SK-N-SH treated with all-trans-retinoic acid at 6 μM for 48 hours (cell line): ENCODE results near the gene TCP10L.

Experiments
- ARNTL ChIP-seq: fragments of 450-650 bp; formaldehyde crosslinking; IDR thresholded peaks from 2 replicates; pipeline ENCODE4 v1.5.0; 2020; ENCODE audit warnings: low read depth, mild to moderate bottlenecking, moderate library complexity, borderline replicate concordance
- CREB5 ChIP-seq: fragments of 250-450 bp; sonication (Bioruptor Pico); IDR thresholded peaks from 2 replicates; pipeline ENCODE4 v1.5.1; 2020; ENCODE audit warnings: low read depth, mild to moderate bottlenecking, moderate library complexity
- ESRRG ChIP-seq: fragments of 250-450 bp; sonication (Bioruptor Pico); IDR thresholded peaks from 2 replicates; pipeline ENCODE4 v1.6.1; 2021; ENCODE audit warnings: mild to moderate bottlenecking
- GLIS3 ChIP-seq: fragments of 250-450 bp; sonication (Bioruptor Pico); IDR thresholded peaks from 2 replicates; pipeline ENCODE4 v1.5.0; 2020; ENCODE audit warnings: mild to moderate bottlenecking, moderate library complexity
- PATZ1 ChIP-seq: fragments of 250-450 bp; sonication (Bioruptor Pico); IDR thresholded peaks from 2 replicates; pipeline ENCODE4 v1.8.0; 2020; ENCODE audit warnings: mild to moderate bottlenecking, moderate library complexity, borderline replicate concordance
- POU6F1 ChIP-seq: fragments of 250-450 bp; sonication (Bioruptor Pico); IDR thresholded peaks from 2 replicates; pipeline ENCODE4 v1.8.0; 2021; ENCODE audit warnings: low read depth, mild to moderate bottlenecking, moderate library complexity, borderline replicate concordance
- ZC3H10 ChIP-seq: fragments of 250-450 bp; sonication (Bioruptor Pico); IDR thresholded peaks from 2 replicates; pipeline ENCODE4 v1.5.1; 2021; ENCODE audit warnings: mild to moderate bottlenecking, moderate library complexity
- ZFP3 ChIP-seq: fragments of 250-450 bp; sonication (Bioruptor Pico); IDR thresholded peaks from 2 replicates; pipeline ENCODE4 v1.5.0; 2020; ENCODE audit warnings: mild to moderate bottlenecking, moderate library complexity
- ZFP30 ChIP-seq: fragments of 450-650 bp; formaldehyde crosslinking; IDR thresholded peaks from 2 replicates; pipeline ENCODE4 v1.5.0; 2022; ENCODE audit warnings: mild to moderate bottlenecking, moderate library complexity
- ZNF70 ChIP-seq: fragments of 450-650 bp; formaldehyde crosslinking; IDR thresholded peaks from 2 replicates; pipeline ENCODE4 v1.5.0; 2020; ENCODE audit warnings: mild to moderate bottlenecking, moderate library complexity

- TF ChIP-seq ZFP30, result no peak
- TF ChIP-seq ARNTL (CRISPR knock-in tag), result no peak
- TF ChIP-seq PATZ1, result no peak
- TF ChIP-seq GLIS3 (CRISPR knock-in tag), result no peak
- TF ChIP-seq ZC3H10 (CRISPR knock-in tag), result no peak
- TF ChIP-seq ZNF70, result no peak
- TF ChIP-seq ESRRG, result no peak
- no peak for TF ChIP-seq POU6F1 (CRISPR knock-in tag)
- TF ChIP-seq CREB5 (CRISPR knock-in tag), result no peak
- TF ChIP-seq ZFP3 (CRISPR knock-in tag), result no peak
These were observed 647 bp upstream of the TCP10L start for GRCh38 chr21:32585970-32586369.
